Measurements from ENCODE around the gene CARS2. TPM values are rescaled to one million over a fixed set of nuclear protein-coding genes. Genes with fewer than 3 reads are reported as not detected.
"Not testable (repeated sequence)": the region's sequence is repeated elsewhere in the genome, so short reads cannot be mapped to it uniquely, and the experiment has no call there.

The CARS2 gene
- total RNA-seq, 1 donor from 2014 or later, result 81.5 TPM

GRCh38 chr13:110662091-110662490, 43.8 kb downstream of the CARS2 start:
- Mint-ChIP-seq H3K27ac (ENCODE audit: unreplicated experiment) (no peak overlapping the region), H3K4me3 (no peak overlapping the region), H3K27me3 (ENCODE audit: low read depth) (no peaks in the 10 kb centered on the region), H3K4me1 (no peaks in the 10 kb centered on the region), H3K36me3 (ENCODE audit: low read depth) (peaks cover 65% of the 10 kb centered on the region), H3K9me3 (peaks cover 21% of the 10 kb centered on the region)
- TF ChIP-seq CTCF (conservative IDR thresholded peaks at IDR 0.05), result no peak
- DNase-seq (ENCODE audit: low read depth, low spot score), result no peak

- DNase-seq (ENCODE audit: low read depth, low spot score), result no peak
- peaks cover 21% of the 10 kb centered on the region for H3K9me3 Mint-ChIP-seq
- H3K36me3 Mint-ChIP-seq (ENCODE audit: low read depth), result peaks cover 64% of the 10 kb centered on the region
- H3K4me3 Mint-ChIP-seq, result no peak overlapping the region
- H3K27ac Mint-ChIP-seq (ENCODE audit: unreplicated experiment), result no peak overlapping the region
- H3K27me3 Mint-ChIP-seq (ENCODE audit: low read depth), result no peaks in the 10 kb centered on the region
- TF ChIP-seq CTCF (conservative IDR thresholded peaks at IDR 0.05), result no peak
- no peaks in the 10 kb centered on the region for H3K4me1 Mint-ChIP-seq
Measured at GRCh38 chr13:110661256-110661655, 44.7 kb downstream of the CARS2 start.

GRCh38 chr13:110658218-110658911, 47.6 kb downstream of the CARS2 start:
- not testable (repeated sequence) for H3K27ac Mint-ChIP-seq (ENCODE audit: unreplicated experiment); H3K4me3 Mint-ChIP-seq; DNase-seq (ENCODE audit: low read depth, low spot score); H3K27me3 Mint-ChIP-seq (ENCODE audit: low read depth); H3K4me1 Mint-ChIP-seq
- Mint-ChIP-seq H3K9me3 (peaks cover 21% of the 10 kb centered on the region), H3K36me3 (ENCODE audit: low read depth) (peaks cover 59% of the 10 kb centered on the region)

GRCh38 chr13:110657196-110657595, 48.7 kb downstream of the CARS2 start:
- peaks cover 47% of the 10 kb centered on the region for H3K36me3 Mint-ChIP-seq (ENCODE audit: low read depth)

GRCh38 chr13:110653851-110654250, 52.1 kb downstream of the CARS2 start:
- peaks cover 18% of the 10 kb centered on the region for H3K36me3 Mint-ChIP-seq (ENCODE audit: low read depth)
- no peak overlapping the region for H3K4me3 Mint-ChIP-seq
- DNase-seq (ENCODE audit: low read depth, low spot score), result no peak
- H3K9me3 Mint-ChIP-seq, result peaks cover 5% of the 10 kb centered on the region
- peaks cover 4% of the 10 kb centered on the region for H3K4me1 Mint-ChIP-seq
- H3K27ac Mint-ChIP-seq (ENCODE audit: unreplicated experiment), result peak overlapping the region; percentile 62
- no peak for TF ChIP-seq CTCF (conservative IDR thresholded peaks at IDR 0.05)
- H3K27me3 Mint-ChIP-seq (ENCODE audit: low read depth), result no peaks in the 10 kb centered on the region

More at GRCh38 chr13:110657196-110657595, 48.7 kb downstream of the CARS2 start:
- no peak for DNase-seq (ENCODE audit: low read depth, low spot score)
- H3K4me3 Mint-ChIP-seq, result no peak overlapping the region
- H3K27me3 Mint-ChIP-seq (ENCODE audit: low read depth), result no peaks in the 10 kb centered on the region
- peaks cover 17% of the 10 kb centered on the region for H3K9me3 Mint-ChIP-seq
- no peaks in the 10 kb centered on the region for H3K4me1 Mint-ChIP-seq
- no peak overlapping the region for H3K27ac Mint-ChIP-seq (ENCODE audit: unreplicated experiment)
- no peak for TF ChIP-seq CTCF (conservative IDR thresholded peaks at IDR 0.05)

GRCh38 chr13:110653271-110653670, 52.6 kb downstream of the CARS2 start:
- Mint-ChIP-seq H3K36me3 (ENCODE audit: low read depth) (peaks cover 13% of the 10 kb centered on the region), H3K27ac (ENCODE audit: unreplicated experiment) (no peak overlapping the region), H3K4me3 (no peak overlapping the region), H3K27me3 (ENCODE audit: low read depth) (no peaks in the 10 kb centered on the region), H3K9me3 (peaks cover 5% of the 10 kb centered on the region), H3K4me1 (peaks cover 10% of the 10 kb centered on the region)
- DNase-seq (ENCODE audit: low read depth, low spot score), result no peak
- no peak for TF ChIP-seq CTCF (conservative IDR thresholded peaks at IDR 0.05)
